HG03196 (cell line): ENCODE data around the gene CRIM1.

Experiments
- ATAC-seq: cut with Tn5 transposase; IDR thresholded peaks from one replicate; pipeline ENCODE4 v1.9.1; 2021; ENCODE audit not compliant: unreplicated experiment

CRIM1 gene

DNA sequence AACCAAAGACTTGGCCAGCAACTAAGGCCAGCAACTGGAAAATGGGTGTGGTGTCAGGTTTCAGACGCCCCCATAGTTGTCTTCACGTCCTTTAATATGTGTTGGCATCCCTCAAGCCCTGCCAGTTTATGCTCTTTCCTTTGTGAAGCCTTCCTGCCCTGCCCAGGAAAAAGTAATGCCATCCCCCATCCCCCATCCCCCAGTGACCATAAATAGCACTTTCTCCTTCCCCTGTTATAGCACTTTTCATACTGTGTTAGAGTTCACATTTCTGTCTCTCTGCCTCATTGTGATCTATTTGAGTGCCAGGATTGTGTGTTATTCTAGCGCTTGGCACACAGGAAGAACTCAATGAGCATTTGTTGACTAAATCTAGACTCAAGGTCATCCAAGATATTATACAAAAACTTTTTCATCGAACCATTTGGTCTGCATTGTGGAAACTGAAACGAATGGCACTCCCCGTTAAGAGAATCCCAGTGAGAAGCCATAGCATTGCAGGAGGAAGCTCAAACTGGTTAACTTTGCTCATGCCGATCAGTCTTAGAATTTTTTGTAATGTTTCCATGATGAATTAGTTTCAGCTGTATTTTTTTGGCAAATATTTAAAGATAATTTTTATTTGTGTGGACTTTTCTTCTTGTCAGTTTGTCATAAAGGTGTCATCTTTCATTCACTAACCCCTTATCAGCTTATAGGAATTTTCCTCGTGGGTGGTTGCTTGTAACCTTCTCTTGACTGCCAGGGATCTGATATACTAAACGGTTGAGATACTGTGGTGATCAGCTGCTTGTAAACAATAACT lies 15.7 kb downstream of the CRIM1 start:
- no peak for ATAC-seq

DNA sequence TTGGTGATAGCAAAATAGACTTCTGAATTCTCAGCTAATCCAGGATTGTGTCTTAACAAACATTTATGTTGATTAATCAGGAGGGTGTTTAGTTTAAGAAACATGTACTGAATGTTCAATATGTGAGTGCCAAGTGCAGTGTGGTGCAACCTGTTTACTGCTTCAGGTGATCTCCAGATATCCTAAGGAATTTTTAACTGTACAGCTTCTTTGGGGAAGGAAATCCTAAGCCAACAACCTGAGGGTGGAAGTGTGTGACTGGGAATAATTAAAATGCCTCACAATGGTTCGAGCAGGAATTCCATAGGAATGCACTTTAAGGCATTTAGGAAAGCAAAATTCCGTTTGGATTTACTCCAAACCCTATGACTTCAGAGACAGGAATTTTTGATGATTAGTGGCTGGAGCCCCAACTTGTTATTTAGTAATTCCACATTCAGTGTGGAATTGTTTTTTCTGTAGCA lies 16.4 kb downstream of the CRIM1 start:
- ATAC-seq = no peak

DNA sequence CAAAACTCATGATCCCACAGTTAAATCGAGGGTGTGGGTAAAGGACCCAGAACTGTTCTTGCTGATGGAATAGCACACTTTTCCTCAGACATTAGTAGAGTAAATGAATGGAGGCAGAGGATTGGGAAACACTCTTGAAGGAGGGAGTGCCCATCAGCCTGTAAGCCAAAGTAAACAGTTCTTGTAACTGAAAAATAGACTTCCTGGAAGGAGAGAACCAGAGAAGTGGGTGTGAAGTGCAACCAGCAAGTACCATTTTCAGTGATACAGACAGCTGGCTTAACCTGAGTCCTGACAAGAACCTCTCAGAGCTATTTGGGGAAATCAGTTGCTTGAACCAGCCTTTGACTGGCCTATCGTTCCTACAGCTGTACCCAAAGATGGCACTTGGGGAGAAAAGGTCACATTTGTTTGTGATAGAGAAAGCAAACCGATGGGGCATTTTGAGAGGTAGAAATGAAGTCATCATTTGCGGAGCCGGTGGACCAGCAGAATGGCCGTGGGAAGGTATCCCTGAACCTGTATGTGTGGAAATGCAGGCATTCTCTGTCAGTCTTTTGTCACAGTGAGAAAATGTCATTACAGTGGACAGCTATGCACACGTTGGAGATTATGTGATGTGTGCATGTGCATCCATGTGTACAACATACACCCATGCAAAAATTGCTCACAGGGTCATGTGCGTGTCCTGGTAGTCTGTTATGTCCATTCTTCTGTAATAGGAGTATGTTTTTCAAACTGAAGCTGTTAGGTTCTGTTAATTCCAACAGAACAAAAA lies 17.8 kb downstream of the CRIM1 start:
- ATAC-seq = no peak

DNA sequence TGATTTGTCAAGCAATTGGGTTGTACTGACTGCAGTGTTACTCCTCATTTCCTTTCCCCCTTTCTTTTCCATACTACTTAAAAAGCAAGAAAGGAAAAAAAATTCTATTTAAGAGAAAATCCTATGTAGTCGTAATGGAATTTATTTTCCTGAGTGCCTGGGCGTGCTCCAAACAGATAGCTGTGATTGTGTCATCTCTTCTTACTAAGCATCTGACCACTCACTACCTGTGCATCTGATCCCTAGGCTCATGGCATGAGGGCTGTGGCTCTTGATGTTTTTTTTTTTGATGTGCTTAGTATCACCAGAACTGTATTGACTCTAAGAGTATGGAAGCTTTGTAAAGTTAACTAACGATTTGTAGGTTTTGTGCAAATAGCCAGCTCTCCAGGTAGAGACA lies 19.0 kb downstream of the CRIM1 start:
- no peak for ATAC-seq

DNA sequence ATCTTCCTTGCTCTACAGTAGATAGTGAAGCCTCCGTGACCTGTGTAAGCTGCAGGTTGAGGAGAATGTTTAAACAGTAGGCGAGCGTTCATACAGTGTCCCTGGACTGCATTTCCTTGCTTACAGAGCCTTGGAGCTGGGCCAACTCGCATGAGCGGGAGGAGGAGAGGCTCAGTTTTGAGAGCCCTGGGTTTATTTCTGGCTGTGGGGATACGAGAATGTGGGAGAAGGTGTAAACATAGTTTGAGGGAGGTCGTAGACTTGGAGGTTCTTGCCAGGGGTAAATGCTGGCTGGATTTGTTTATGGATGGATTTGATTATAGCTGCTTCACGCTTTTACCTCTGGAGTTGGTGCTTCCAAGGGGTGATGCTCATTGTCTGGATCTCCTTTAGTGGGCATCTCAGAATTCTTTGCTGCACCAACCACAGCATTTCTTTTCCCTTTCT lies 20.8 kb downstream of the CRIM1 start:
- ATAC-seq = no peak

DNA sequence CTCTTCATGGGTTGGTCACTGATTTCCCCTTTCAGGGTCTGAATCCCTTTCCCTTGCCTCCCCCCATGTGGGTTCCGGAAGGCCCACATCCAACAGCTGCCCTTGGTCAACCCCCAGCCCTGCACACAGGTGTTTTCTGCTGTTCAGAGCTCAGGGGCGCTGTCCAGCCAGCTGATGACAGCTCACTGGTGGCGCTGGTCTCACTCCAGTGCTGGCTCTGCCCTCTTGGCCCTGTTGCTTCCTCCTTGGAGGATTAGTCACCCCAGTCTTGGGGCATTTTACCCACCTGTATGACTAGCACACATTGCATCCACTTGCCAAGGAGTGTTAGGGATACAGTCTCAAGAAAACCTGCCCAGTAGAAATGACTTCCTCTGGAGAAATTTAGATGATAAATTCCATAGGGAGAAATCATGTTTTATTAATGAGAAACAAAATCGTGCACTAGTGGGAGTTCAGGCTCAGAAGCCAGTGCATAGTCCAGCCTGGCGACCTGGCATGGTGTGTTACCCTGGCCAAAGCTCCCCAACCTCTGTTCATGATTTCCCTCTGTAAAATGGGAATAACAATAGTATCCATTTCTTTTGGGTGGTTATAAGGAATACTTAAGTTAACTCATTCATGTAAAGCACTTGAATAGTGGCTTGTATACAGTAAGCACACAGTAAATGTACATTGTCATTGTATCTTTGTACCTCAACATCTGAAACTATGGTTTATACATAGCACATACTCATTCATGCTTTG lies 21.6 kb downstream of the CRIM1 start:
- no peak for ATAC-seq

DNA sequence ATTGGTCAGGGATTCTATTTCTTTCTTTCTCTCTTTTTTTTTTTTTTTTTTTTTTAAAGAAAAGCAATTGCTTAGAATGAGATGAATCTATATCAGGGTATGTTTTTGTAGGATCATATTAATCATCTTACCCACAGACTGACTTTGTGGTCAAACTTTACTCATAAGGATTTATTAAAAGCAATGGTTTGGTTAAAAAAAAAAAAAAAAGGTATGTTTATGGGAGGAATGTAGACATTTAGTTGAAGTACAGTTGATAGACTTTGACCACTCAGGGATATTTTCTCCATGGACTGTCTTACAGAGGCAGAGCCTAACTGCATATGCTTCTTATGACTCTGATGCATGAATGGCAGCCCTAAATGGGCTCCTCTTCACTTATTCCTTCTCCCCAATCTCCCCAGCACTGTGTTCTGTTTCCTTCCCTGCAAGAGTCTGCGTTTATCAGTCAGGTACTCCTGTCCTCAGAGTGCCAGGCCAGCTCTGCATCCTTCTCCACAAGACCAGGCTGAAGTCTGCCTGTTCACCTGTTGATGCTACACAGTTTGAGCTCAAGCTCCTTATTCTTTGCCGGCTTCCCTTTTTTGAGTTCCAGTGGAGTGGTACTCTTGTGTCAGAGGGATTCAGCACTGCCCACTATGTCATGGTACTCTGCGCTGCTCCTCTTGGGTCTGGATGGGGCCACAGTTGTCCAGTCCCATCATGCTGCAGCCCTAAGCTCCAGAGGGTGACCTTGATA lies 24.3 kb downstream of the CRIM1 start:
- no peak for ATAC-seq

DNA sequence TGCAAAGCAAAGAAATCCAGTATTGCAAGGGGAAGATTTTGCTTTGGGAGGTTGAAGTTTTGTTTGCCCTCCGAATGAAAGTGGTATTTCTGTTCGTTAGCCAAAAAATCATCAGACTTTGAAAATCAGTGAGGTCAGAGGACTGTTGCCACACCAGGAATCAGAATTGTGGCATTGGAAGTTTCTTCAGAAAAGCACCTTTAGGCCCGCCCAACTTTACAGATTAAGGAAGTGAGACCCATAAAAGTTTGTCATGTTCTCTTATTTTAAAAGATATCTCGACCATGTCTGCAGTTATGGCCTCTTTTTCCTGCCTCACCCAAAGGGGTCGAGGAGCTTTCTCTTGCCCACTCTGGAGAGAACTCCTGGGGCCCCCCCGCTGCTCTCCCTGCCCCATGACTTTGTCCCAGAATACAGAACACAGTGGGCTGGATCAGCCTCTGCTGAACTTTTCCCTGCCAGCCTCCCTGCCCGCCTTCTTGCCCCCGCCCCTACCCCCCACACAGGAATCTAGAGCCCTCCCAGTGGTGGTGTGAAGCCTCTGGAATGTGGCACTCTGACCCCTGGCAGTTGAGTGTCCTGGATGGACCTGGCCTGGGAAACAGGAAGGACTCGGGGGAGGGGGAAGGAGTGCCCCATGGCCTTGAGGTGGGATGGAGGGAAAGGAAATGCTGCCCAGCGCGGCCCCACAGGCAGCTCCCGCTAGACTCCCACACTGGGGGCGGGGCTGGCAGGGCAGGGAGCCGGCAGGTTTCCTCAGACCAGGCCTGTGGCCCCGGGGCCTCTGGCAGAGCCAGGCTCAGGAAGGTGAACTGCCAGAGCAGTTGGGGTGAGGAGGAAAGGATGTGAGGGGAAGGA lies 25.3 kb downstream of the CRIM1 start:
- ATAC-seq = no peak

DNA sequence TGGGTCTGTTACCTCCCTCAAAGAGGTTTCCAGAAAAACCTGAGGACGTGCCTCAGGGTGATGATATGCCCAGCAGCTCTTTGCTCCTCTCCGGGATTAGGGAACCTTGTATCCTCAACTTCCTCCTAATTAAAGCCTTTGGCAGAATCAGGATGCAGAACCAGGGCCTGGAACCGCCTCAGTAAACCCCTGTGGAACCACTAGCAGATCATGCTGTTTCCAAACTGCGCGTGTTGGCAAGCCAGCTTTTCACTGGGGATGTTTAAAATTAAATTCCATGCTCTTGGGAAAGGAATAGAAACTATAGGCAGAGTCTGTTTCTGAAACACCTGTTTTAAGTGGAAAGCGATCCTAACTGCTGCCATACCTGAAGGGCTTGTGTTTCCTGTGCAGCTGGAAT lies 26.4 kb downstream of the CRIM1 start:
- no peak for ATAC-seq

DNA sequence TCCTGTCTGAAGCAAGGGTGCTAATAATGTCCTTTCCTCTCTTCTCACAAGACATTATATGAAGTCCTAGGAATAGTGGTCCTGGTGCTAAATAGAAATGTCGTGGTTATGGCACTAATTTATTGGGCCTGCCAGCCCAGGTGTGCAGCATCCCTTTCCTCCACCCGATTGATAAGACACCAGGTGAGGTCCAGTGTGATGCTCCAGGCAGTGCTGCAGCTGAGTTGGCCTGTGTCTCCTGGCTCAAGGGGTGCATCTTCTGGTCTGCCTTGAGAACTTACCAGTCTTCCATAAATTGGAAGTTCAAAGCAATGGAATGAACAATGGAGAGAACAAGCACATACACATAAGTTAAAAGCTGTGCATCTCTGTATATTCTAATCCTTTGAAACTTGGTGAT lies 26.9 kb downstream of the CRIM1 start:
- ATAC-seq = no peak

DNA sequence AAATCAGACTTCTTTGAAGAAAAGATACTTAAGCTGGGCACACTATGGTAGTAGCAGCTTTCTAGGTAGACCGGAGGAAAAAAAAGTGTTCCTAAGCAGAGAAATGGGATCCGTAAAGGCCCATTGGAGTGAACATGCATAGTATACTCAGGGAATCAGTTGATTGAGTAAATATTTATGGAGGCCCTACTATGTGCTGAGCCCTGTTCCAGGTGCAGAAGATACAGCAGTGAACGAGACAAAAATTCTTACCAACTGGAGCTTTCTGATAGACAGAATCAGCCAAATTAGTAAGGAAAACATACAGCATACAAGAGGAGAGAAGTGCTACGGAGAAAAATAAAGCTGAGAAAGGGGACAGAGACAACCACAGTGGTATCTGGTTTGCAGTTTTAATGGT lies 28.1 kb downstream of the CRIM1 start:
- ATAC-seq = no peak

DNA sequence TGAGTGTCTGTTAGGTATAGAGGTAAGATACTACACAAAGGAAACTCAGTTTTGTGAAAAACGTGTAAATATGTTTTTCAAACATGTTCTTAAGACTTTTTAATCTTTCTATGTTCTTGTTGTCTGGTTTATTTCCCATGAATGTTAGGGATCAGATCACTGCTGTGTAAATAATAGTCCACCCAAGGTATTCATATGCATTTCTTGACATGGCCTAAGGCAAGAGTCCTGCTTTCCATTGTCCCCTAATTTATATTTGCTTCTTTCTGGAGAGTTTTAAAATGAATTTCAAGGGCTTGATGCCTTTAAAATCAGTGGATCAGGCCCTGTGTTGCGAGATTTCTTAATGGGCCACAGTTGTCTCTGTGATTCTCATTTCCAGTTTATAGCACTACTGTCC lies 28.9 kb downstream of the CRIM1 start:
- ATAC-seq = no peak

DNA sequence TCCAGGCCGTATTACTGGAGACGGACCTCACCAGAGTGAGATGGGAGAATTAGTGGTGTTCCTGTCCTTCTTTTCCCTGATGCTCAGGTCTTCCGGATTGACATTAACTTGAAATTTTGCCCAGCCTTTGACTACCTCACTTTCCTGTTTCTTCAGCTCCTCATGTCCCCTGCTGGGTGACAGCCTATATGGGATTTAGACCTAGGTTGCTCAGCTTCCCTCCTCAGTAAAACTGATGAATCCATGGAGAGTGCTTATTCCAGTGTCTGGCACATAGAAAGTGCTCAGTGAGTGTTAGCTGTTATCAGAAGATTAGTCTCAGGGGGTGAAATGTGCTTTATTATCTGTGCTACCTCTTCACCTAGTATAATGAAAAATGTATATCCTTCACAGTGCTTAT lies 30.0 kb downstream of the CRIM1 start:
- ATAC-seq = no peak

DNA sequence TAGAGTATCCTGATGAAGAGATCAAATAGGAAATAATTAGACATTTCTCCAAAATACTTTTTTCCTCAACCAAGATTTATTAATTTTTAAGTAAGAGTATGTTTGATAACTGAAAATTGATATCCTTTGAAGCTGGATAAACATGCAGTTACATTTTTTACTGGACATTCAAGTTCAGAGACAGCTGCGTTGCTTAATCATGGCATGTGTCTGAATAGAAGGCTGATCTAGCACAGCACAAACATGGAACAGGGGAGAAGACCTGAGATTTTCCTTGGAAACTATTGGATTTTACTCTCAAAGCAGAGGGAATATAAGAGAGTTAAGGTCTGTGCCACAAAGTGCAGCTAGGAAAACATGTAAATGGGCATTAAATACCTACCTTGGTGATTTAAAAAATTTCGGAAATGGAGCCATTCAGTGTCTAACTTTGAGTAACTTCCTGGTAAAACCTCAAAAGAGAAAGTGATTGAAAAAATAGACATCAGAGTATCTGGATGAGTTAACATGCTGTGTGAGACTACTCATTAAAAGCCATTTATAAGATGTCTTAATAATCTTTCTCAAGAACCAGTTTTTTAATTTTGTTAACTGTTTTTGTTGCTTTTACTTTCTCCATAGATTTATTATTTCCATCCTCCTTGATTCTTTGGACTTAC lies 31.8 kb downstream of the CRIM1 start:
- no peak for ATAC-seq

DNA sequence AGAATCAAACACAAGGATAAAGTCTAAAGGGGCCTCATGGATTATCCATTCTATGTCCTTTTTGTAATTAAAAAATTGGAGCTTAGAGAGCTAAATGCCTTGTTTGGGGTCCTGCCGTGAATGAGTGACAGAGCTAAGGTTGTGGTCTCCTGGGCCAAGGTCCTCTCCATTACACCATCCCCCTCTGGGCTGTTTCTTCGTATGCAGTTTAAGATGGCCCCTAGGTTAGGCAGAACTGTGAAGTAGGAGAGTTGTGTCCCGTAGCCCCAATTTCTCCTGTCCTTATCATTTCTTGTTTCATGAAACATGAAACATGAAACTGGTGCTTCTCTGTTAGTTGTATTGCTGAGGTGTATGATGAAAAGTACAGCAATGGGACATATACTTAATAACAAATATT lies 32.9 kb downstream of the CRIM1 start:
- ATAC-seq = no peak

DNA sequence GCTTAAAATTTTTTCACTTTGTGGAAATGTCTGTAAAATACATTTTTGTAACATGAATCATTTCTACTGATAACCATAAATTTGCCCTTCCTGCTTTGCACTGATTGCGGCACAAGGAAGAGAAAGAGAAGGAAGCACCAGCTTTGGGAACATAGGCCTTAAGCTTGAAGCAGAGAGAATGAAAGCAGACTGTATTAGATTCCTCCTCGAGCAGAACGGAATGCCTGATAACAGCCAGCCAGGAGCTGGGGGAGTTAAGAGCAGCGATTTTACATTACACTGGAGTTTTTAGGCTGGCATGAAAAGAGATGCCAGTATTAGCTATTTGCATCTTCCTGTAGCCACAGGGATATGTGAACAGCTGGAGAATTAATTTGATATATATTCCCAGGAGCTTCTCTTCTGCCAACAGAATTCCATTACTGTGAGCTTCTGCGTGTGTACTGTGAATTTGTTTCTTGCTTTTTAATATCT lies 33.5 kb downstream of the CRIM1 start:
- no peak for ATAC-seq

DNA sequence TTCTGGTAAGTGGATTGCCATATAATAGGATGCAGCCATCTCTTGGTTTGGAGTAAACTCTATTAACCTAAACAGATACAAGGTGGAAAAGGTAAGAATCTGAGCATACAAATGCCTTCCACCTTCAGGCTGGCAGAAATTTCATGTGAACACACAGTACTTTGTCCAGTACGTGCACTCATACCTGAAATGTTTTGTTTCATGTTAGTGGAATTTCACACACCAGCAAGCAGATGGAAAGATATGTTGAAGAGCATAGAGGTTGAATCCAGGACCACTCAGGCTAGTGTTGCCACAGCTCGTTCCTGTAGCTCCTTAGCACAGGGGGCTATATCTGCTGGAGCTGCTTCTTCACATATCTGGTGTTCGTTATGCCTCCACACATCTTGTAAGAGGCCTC lies 34.0 kb downstream of the CRIM1 start:
- no peak for ATAC-seq

DNA sequence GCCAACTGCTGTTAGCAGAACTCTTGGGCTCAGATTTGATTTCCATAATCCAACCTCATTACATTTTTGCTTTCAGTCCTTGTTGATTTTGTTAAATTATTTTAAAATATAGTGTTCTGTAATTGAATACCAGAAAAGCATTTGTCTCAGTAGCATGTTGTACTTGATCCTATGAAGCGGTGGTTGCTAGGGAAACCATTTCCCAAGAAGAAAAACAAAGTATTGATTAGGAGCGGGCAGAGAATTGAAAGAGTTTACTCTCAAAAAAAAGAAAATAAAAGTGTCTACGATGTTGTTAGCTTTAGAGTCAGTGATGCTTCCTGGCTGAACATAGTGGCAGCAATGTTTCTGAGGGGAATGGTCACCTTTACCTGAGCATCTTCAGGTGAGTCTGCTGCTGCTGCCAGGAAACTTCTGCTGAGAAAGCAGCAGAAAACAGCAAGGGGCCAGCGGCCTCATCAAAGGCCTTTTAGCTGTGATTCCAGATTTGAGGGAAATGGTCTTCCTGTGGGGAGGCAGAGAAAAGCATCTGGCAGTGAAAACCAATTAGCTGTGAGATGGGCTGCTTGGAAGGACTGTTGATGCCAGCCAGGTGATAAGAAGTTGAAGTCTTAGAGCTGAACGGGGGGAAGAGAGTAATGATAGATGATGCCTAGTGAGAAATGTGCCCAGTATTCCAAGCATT lies 37.1 kb downstream of the CRIM1 start:
- ATAC-seq = no peak

DNA sequence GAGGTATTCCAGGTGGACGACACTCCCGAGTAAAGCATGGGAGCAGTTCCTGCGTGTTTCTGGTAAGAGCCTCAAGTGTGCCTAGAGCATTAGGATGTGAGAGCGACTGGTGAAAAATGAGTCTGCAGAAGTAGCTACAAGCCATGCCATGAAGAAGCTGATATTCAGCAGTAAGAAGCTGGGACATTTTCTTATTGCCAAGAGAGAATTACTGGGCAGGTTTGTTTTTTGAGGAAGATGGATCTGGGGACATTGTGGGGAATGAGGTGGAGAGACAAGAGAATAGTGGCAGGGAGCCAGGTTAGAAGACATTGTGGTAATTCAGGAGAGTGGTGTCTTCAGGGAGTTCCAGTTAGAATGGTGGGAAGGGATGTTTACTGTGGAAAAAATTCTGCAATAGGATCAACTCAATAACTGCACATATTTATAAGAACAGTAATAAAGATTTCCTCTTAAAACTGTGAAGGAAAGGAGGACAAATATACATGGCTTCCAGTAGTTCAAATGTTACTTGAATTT lies 38.2 kb downstream of the CRIM1 start:
- no peak for ATAC-seq
